Activated CD4-positive, alpha-beta memory T cell treated with anti-CD3 and anti-CD28 coated beads, Interleukin-2, amount 10 ng/mL, durations not matched to agents 7 days and 5 days (primary cell): ENCODE measurements around the gene DCHS1. TPM values are rescaled to one million over a fixed set of nuclear protein-coding genes. Genes with fewer than 3 reads are reported as not detected.
A peak's percentile ranks its signal among the peaks of the same experiment; 100 is the strongest.
"Not testable (repeated sequence)": the region's sequence is repeated elsewhere in the genome, so short reads cannot be mapped to it uniquely, and the experiment has no call there.

Source experiments
- CTCF ChIA-PET: fragments of 350-600 bp; sonication (Branson Sonifier 250); formaldehyde crosslinking; loops from one replicate; lab custom pipeline; 2021; ENCODE audit warnings: antibody characterized with exemption, inconsistent platforms; lab: Charles Lee
- POLR2A ChIA-PET: fragments of 350-600 bp; sonication (Branson Sonifier 250); formaldehyde crosslinking; loops from one replicate; lab custom pipeline; 2021; ENCODE audit warnings: antibody characterized with exemption; lab: Charles Lee
- DNase-seq: peaks from one replicate; pipeline ENCODE4 v3.0.0-alpha.2; 2020
- H3K27ac Mint-ChIP-seq: one replicate; pipeline ENCODE4 v1.8.0; 2021; ENCODE audit warnings: mild to moderate bottlenecking, mixed read lengths
- H3K27me3 Mint-ChIP-seq: one replicate; pipeline ENCODE4 v1.8.0; 2021; ENCODE audit warnings: mixed read lengths
- H3K36me3 Mint-ChIP-seq: one replicate; pipeline ENCODE4 v1.8.0; 2021; ENCODE audit warnings: low read depth, mixed read lengths
- H3K4me1 Mint-ChIP-seq: one replicate; pipeline ENCODE4 v1.8.0; 2021; ENCODE audit warnings: mixed read lengths
- H3K4me3 Mint-ChIP-seq: one replicate; pipeline ENCODE4 v1.8.0; 2021; ENCODE audit warnings: mild to moderate bottlenecking, mixed read lengths
- H3K9me3 Mint-ChIP-seq: one replicate; pipeline ENCODE4 v1.8.0; 2021; ENCODE audit warnings: mixed read lengths
- total RNA-seq, 2 experiments: library from RNA; stranded (reverse); gene quantifications; one replicate each; pipeline ENCODE4 v1.2.3, GENCODE V29; 2021

DCHS1 gene, protein sequence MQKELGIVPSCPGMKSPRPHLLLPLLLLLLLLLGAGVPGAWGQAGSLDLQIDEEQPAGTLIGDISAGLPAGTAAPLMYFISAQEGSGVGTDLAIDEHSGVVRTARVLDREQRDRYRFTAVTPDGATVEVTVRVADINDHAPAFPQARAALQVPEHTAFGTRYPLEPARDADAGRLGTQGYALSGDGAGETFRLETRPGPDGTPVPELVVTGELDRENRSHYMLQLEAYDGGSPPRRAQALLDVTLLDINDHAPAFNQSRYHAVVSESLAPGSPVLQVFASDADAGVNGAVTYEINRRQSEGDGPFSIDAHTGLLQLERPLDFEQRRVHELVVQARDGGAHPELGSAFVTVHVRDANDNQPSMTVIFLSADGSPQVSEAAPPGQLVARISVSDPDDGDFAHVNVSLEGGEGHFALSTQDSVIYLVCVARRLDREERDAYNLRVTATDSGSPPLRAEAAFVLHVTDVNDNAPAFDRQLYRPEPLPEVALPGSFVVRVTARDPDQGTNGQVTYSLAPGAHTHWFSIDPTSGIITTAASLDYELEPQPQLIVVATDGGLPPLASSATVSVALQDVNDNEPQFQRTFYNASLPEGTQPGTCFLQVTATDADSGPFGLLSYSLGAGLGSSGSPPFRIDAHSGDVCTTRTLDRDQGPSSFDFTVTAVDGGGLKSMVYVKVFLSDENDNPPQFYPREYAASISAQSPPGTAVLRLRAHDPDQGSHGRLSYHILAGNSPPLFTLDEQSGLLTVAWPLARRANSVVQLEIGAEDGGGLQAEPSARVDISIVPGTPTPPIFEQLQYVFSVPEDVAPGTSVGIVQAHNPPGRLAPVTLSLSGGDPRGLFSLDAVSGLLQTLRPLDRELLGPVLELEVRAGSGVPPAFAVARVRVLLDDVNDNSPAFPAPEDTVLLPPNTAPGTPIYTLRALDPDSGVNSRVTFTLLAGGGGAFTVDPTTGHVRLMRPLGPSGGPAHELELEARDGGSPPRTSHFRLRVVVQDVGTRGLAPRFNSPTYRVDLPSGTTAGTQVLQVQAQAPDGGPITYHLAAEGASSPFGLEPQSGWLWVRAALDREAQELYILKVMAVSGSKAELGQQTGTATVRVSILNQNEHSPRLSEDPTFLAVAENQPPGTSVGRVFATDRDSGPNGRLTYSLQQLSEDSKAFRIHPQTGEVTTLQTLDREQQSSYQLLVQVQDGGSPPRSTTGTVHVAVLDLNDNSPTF (N-terminal part only)
- total RNA-seq, result under 1 TPM; 0.23 to 0.25 TPM

DNA sequence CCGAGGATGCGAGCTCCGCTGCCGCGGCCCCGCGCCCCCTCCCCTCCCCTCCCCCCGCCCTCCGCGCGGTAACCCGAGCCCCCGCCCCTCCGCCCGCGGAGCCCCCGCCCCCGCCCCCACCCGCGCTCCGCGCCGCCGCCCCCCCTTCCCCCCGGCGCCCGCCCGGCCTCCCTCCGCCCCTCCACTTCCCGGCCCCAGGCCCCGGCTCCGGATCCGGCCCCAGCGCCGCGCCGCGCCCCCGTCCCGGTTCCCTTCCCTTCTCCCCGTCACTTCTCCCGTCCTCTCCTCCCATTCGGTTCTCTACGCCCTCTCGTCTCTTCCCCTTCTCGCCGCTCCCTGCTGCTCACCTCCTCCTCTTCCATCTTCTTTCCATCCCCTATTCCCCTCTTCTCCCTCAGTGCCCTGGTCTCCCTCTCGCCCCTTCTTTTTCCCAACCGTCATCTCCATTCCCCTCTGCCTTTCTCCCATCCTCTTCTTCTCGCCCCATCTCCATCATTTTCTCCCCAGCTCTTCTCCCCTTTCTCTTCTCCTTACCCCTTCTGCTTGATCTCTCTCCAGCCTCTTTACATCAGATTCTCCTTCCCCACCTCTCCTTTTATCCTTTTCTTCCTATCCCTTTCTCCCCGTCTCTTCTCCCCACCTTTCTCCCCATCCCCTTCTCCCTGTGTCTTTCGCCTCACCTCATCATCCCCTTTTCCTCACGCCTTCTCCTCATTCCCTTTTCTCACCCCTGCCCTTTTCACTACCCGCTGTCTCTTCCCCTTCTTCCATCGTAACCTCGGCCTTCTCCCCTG is at the start of gene DCHS1:
DCHS1 (minus strand) TSS at position 20 of the 794 bp plus-strand sequence. CDS start 14,196 bp downstream, outside the sequence.
- CTCF ChIA-PET, result interaction anchor here (1.0 kb wide), 1 partner anchor 13 kb away, joined by 3 read pairs; no protein-coding TSS in a partner anchor

DNA sequence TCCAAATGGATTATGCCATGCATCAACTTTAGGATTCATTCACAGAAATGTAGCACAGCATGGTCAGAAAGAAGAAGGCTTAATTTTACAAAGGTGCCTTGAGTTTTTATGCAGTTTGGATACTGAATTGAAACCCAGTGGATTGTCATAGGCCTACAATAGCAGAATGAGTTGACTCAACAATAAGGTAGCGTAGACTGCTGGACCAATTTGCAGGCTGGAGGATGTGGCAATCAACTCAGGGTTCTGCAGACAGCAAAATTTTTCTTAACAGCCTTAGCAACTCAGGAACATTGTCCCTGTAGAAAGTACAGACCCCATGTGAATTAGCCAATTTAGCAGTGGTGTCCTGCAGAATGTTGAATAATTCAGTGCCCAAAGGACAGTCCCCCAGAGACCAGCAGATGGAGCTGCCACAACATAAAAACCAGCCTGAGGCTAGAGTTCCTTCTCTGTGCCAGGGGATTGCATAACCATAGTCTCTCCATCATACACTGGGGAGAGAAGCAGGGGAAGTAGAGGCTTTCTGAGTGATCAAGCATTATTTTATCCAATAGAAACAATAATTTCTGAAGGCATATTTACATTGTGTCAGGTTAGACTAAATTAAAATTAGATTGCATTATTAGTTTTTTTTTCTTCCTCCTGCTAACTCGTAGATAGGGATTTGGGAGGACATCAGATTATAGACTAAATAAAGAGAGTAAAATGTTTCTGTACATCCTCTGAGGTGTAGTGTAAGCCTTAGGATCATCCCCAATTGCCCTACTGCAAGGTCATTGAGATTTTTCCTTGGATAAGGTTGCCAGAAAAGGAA is 47.8 kb upstream of the DCHS1 start:
- ChIA-PET POLR2A (no interaction called here), CTCF (interaction anchor here (1.0 to 1.6 kb wide), 4 partner anchors 20 to 56 kb away, joined by 3 to 9 read pairs (median 4); partner anchors contain the start of gene MRPL17)
- no peak for DNase-seq
- Mint-ChIP-seq H3K27ac (no peak overlapping the region), H3K27me3 (no peaks in the 10 kb centered on the region), H3K36me3 (peaks cover 31% of the 10 kb centered on the region), H3K4me3 (no peak overlapping the region), H3K4me1 (peaks cover 7% of the 10 kb centered on the region), H3K9me3 (no peaks in the 10 kb centered on the region)

More for the DNA sequence above, at the start of gene DCHS1:
- no peak within 1 kb of the TSS for H3K27ac Mint-ChIP-seq
- peak within 1 kb of the TSS; percentile 37 for H3K4me3 Mint-ChIP-seq
- DNase-seq, result no peak
- H3K27me3 Mint-ChIP-seq, result peaks cover 18% of the 10 kb centered on the region
- H3K4me1 Mint-ChIP-seq, result peaks cover 3% of the 10 kb centered on the region
- no peaks in the 10 kb centered on the region for H3K36me3 Mint-ChIP-seq
- no peaks in the 10 kb centered on the region for H3K9me3 Mint-ChIP-seq
- POLR2A ChIA-PET, result no interaction called here

DNA sequence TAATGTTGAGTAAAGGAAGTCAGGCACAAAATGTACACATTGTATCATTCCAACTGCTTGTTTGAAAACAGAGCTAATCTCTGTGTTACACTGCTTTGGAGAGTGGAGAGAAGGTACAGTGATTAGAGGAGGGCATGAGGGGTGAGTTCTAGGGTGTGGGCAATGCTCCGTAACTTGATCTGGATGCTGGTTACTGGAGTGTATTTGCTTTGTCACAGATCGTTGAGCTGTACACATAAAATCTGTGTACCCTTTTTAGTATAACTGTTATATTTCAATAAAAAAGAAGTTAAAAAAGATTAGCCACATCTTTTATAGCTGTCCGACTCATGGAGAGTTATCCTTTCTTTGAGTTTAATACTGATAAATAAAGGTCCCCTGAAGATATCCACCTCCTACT is 46.3 kb upstream of the DCHS1 start:
- H3K27me3 Mint-ChIP-seq, H3K27ac Mint-ChIP-seq, DNase-seq, POLR2A ChIA-PET, H3K4me3 Mint-ChIP-seq, H3K4me1 Mint-ChIP-seq, H3K9me3 Mint-ChIP-seq: not testable (repeated sequence)
- CTCF ChIA-PET, result interaction anchor here (1.5 kb wide), 1 partner anchor 53 kb away, joined by 9 read pairs; no protein-coding TSS in a partner anchor
- H3K36me3 Mint-ChIP-seq, result peaks cover 36% of the 10 kb centered on the region

DNA sequence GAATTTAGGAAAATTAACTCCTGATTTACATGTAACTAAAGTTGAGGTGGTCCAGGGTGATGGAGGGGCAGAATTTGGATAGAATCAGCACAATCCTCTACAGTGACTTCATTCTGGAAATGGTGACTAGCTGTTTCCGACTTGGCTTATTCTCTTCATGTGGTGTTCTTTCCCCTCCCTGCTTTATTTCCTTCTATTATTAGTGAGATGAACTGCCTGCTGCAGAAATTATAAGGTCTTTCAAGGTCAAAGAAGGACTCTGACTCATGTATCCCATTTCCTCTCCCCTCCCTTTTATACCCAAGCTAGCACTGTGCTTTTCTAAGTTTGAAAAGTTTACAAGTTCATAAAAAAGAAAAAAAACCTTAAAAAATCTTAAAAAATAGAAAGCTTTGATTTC is 39.8 kb upstream of the DCHS1 start:
- POLR2A ChIA-PET, result interaction anchor here (1.7 to 3.0 kb wide), 2 partner anchors 84 to 214 kb away, joined by 5 to 10 read pairs; partner anchors contain the start of genes ARFIP2, TAF10 and TIMM10B
- Mint-ChIP-seq H3K36me3 (peaks cover 24% of the 10 kb centered on the region), H3K4me3 (no peak overlapping the region)

DNA sequence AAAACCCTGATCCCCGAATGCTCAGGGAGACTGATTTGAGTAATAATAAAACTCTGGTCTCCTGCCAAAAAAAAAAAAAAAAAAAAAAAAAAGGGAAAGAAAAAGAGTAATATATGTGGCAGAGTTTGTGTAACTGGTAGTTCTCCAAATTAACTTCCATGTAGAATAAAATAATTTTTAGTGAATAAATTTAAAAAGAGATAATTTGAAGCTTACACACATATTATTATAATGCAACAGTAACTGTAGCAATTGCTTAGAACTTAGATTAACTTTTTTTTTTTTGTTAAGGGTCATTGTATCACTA is 38.6 kb upstream of the DCHS1 start:
- H3K27ac Mint-ChIP-seq, result peak overlapping the region; percentile 44
- POLR2A ChIA-PET, result interaction anchor here (3.0 kb wide), 1 partner anchor 213 kb away, joined by 10 read pairs; the partner anchor contains the start of genes ARFIP2 and TIMM10B
- H3K27me3 Mint-ChIP-seq, result no peaks in the 10 kb centered on the region
- no peak overlapping the region for H3K4me3 Mint-ChIP-seq
- CTCF ChIA-PET, result interaction anchor here (0.7 to 3.5 kb wide), 13 partner anchors 11 to 497 kb away, joined by 3 to 26 read pairs (median 5); no protein-coding TSS in a partner anchor
- peaks cover 22% of the 10 kb centered on the region for H3K36me3 Mint-ChIP-seq
- H3K9me3 Mint-ChIP-seq, result no peaks in the 10 kb centered on the region
- DNase-seq, result no peak
- peaks cover 33% of the 10 kb centered on the region for H3K4me1 Mint-ChIP-seq

More for the DNA sequence above, 39.8 kb upstream of the DCHS1 start:
- Mint-ChIP-seq H3K27ac (peak overlapping the region; percentile 1), H3K9me3 (no peaks in the 10 kb centered on the region), H3K27me3 (no peaks in the 10 kb centered on the region), H3K4me1 (peaks cover 33% of the 10 kb centered on the region)
- CTCF ChIA-PET, result interaction anchor here (0.6 to 3.5 kb wide), 10 partner anchors 10 to 532 kb away, joined by 3 to 26 read pairs (median 4); no protein-coding TSS in a partner anchor
- DNase-seq, result no peak

DNA sequence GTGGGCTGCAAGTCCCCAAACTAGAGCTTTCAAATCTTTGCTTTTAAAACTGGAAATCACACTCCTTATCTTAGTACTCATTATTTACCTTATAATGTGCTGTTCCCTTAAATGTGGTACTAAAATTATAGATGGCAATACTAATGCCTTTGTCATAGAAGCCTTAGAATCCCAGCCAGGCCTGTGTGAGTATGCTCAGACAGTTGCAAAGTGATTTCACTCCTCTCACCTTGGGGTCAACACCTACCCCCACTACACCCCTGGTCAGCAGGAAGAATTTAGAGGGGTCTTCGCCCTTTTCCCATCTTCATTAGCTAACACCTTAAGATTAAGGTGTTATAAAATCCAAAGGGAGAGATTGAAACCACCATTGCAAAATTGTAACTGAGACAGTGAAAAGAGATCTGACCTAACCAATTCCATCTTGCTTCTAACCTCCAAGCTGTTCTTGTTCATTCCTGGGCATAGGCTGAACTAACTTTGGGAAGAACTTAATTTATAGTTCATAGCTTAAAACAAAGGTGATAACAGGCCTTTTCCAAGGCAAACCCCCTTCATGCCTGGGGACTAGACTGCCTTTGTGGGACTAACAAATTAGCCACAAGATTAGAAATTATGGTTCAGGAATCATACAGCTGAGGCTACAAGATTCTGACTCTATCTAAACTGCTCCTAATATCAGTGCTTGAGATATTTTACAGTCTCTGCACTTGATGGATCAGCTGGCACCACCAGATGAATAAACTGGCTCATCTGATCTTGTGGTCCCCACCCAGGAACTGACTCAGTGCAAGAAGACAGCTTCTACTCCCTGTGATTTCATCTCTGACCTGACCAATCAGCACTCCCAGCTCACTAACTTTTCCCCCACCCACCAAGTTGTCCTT is 38.0 kb upstream of the DCHS1 start:
- POLR2A ChIA-PET, result interaction anchor here (3.0 kb wide), 1 partner anchor 212 kb away, joined by 10 read pairs; the partner anchor contains the start of genes ARFIP2 and TIMM10B
- H3K27ac Mint-ChIP-seq, result peak overlapping the region; percentile 44
- no peaks in the 10 kb centered on the region for H3K9me3 Mint-ChIP-seq
- CTCF ChIA-PET, result interaction anchor here (0.7 to 3.5 kb wide), 13 partner anchors 12 to 496 kb away, joined by 3 to 26 read pairs (median 5); no protein-coding TSS in a partner anchor
- peak; percentile 72 for DNase-seq
- peaks cover 33% of the 10 kb centered on the region for H3K4me1 Mint-ChIP-seq
- no peak overlapping the region for H3K4me3 Mint-ChIP-seq
- H3K27me3 Mint-ChIP-seq, result no peaks in the 10 kb centered on the region
- peaks cover 21% of the 10 kb centered on the region for H3K36me3 Mint-ChIP-seq

DNA sequence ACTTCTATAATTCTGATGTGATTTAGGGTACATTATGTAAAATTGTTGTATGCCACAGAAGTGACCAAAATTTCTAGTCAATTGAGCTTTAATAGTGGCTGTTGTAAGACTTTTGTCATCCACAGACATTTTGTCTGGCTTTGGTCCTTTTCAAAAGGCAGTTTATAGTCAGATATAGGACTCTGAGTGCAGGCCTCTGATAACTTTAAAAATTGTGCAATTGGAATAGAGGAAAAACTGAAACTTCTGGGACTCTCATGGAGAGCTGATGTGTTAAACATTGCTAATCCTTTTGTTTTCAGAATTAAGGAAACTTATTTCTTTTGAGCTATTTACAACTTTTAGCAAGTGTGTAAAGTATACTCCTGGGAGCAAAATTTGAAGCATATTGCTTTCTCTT is 36.5 kb upstream of the DCHS1 start:
- Mint-ChIP-seq H3K9me3 (no peaks in the 10 kb centered on the region), H3K36me3 (peaks cover 12% of the 10 kb centered on the region), H3K27me3 (no peaks in the 10 kb centered on the region), H3K4me1 (peaks cover 33% of the 10 kb centered on the region), H3K27ac (no peak overlapping the region), H3K4me3 (no peak overlapping the region)
- POLR2A ChIA-PET, result no interaction called here
- CTCF ChIA-PET, result no interaction called here
- DNase-seq, result no peak

DNA sequence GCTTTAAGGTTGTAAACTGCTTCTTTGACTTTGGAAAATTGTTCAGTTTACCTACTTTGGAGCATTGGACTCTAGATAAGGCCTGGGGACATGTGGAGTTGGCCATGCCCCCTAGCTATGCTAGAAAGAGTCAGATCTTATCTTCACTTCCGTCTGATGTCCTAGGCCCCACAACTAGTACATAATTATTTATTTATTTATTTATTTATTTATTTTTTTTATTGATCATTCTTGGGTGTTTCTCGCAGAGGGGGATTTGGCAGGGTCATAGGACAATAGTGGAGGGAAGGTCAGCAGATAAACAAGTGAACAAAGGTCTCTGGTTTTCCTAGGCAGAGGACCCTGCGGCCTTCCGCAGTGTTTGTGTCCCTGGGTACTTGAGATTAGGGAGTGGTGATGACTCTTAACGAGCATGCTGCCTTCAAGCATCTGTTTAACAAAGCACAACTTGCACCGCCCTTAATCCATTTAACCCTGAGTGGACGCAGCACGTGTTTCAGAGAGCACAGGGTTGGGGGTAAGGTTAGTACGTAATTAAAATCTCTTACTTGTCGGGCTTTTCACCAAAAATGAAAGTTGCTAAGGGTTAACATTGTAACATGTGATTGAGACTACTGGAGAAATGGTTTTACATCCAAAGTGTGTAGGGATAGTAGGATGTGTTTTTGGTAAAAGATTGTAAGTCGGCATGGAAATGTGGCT is 35.0 kb upstream of the DCHS1 start:
- H3K27ac Mint-ChIP-seq, DNase-seq, H3K4me3 Mint-ChIP-seq, H3K27me3 Mint-ChIP-seq, H3K9me3 Mint-ChIP-seq, CTCF ChIA-PET, POLR2A ChIA-PET: not testable (repeated sequence)
- peaks cover 27% of the 10 kb centered on the region for H3K4me1 Mint-ChIP-seq
- peaks cover 12% of the 10 kb centered on the region for H3K36me3 Mint-ChIP-seq

DNA sequence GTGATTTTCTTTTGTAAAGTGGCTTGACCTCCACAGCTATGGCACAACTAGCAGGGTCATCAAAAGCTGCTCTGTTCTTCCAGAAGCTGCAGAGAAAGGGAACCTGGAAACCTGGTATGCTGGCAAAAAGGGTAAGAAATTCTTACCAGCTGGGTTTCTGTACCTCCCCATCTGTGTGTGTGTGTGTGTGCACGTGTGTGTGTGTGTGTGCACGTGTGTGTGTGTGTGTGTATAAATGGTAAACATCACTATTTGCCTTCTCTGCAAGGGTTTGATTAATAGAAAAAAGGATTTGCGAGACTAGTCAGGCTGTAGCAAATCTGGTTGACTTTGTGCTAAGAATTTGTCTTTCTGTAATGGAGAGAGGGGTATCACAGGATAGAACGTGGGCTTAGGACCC is 32.3 kb upstream of the DCHS1 start:
- H3K36me3 Mint-ChIP-seq, result peaks cover 16% of the 10 kb centered on the region
- no peak overlapping the region for H3K4me3 Mint-ChIP-seq
- H3K9me3 Mint-ChIP-seq, result no peaks in the 10 kb centered on the region
- ChIA-PET POLR2A (interaction anchor here (1.0 to 1.5 kb wide), 2 partner anchors 66 to 68 kb away, joined by 3 read pairs; partner anchors contain the start of gene TPP1), CTCF (interaction anchor here (0.6 to 1.7 kb wide), 4 partner anchors 9 to 156 kb away, joined by 3 to 7 read pairs (median 6); no protein-coding TSS in a partner anchor)
- H3K4me1 Mint-ChIP-seq, result peaks cover 12% of the 10 kb centered on the region
- no peaks in the 10 kb centered on the region for H3K27me3 Mint-ChIP-seq
- no peak for DNase-seq
- no peak overlapping the region for H3K27ac Mint-ChIP-seq

DNA sequence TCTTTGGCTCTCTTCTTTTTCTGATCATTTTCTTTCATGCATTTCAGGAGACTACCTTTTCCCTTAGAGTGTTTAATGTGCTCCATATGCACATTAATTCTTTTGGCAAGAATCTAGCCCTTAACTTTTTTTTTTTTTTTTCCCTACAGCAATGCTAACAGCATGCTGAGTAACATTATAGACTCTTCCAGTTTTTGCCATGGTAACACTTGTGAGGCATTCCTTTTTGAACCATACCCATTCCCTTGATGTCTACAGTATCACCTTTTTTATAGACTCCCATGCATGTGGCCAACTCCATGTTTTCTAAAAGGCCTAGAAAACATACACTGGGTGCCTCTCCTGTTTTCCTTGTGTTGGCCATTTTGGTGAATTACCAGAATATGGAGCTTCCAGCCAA is 30.4 kb upstream of the DCHS1 start:
- Mint-ChIP-seq H3K36me3 (peaks cover 26% of the 10 kb centered on the region), H3K27ac (no peak overlapping the region), H3K4me3 (no peak overlapping the region), H3K27me3 (no peaks in the 10 kb centered on the region), H3K9me3 (no peaks in the 10 kb centered on the region), H3K4me1 (peaks cover 21% of the 10 kb centered on the region)
- ChIA-PET CTCF (interaction anchor here (0.7 kb wide), 1 partner anchor 157 kb away, joined by 3 read pairs; no protein-coding TSS in a partner anchor), POLR2A (interaction anchor here (1.3 kb wide), 1 partner anchor 74 kb away, joined by 4 read pairs; the partner anchor contains the start of gene TAF10)
- no peak for DNase-seq
